ENCODE data around the gene MMADHC.

Gene MMADHC

DNA sequence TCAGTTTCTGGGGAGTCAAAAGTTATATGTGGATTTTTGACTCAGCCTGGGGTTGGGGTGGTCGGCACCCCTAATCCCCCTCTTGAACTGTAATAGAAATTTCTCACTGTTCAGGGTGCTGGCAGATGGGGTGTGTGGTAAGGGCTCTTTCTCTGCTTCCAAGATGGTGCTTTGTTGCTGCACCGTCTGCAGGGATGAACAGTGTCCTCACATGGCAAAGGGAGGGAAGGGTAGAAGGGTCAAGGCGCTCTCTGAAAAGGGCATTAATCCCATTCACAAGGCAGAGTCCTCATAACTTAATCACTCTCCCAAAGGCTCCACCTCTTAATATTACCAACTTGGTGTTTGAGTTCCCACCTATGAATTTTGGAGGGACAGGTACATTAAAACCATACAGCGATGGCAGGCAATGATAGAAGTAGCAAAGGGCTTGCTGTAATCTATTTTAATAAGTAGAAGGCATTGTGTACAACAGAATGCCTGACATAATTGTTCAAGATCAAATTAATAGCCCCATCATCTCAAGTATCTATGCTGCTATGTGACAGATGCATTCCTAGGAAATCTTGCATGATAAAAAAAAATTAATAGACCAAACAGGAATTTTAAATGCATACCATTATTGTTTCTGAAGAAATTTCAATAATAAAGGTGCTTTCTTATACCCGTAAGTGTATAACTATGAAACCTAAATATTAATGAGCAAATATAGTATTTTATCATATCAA lies 28.1 kb downstream of the MMADHC start:
- DNase-seq (ENCODE audit: insufficient read length, low spot score), result no peak
- TF ChIP-seq, protein P1, sequence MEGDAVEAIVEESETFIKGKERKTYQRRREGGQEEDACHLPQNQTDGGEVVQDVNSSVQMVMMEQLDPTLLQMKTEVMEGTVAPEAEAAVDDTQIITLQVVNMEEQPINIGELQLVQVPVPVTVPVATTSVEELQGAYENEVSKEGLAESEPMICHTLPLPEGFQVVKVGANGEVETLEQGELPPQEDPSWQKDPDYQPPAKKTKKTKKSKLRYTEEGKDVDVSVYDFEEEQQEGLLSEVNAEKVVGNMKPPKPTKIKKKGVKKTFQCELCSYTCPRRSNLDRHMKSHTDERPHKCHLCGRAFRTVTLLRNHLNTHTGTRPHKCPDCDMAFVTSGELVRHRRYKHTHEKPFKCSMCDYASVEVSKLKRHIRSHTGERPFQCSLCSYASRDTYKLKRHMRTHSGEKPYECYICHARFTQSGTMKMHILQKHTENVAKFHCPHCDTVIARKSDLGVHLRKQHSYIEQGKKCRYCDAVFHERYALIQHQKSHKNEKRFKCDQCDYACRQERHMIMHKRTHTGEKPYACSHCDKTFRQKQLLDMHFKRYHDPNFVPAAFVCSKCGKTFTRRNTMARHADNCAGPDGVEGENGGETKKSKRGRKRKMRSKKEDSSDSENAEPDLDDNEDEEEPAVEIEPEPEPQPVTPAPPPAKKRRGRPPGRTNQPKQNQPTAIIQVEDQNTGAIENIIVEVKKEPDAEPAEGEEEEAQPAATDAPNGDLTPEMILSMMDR (IDR thresholded peaks at IDR 0.05; ENCODE audit: insufficient read depth, missing control alignments), result no peak
- no peak for FAIRE-seq

DNA sequence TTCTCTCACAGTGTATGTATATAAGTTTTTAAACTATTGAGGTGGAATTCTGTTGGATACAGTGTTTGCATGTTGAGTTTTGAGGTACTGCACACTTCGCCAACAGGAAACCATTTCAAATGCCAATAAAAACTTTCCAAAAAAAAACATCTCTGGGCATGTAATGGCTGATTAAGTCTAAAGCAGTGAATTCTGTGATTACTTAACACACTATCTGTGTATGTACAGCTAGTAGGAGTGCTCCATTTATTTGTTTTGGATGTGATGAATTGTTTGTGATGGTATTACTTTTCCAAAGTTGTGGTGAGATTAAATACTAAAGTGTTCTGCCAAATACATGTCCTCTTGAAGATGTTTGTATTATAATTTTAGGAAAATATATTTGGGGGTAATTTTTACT lies 31.1 kb downstream of the MMADHC start:
- TF ChIP-seq, protein P1 (IDR thresholded peaks at IDR 0.05; ENCODE audit: insufficient read depth, missing control alignments), result no peak
- FAIRE-seq, result no peak
- no peak for DNase-seq (ENCODE audit: insufficient read length, low spot score)

DNA sequence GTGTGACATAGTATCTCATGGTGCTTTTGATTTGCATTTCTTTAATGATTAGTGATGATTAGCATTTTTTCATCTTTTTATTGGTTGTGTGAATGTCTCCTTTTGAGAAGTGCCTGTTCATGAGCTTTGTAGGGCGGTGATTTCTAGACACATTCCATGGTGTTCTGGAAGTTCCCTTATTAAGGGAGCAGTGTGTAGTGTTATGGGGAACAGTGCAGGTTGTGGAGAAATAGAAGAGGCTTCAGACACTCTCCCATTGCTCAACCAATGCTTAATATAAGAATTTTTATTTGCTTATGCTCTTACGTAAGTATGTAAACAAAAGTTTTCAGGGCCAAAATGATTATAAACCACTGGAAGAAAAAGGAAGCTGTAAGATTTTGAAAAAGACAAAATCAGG lies 34.7 kb downstream of the MMADHC start:
- FAIRE-seq, result no peak
- TF ChIP-seq, protein P1 (IDR thresholded peaks at IDR 0.05; ENCODE audit: insufficient read depth, missing control alignments), result no peak
- no peak for DNase-seq (ENCODE audit: insufficient read length, low spot score)

DNA sequence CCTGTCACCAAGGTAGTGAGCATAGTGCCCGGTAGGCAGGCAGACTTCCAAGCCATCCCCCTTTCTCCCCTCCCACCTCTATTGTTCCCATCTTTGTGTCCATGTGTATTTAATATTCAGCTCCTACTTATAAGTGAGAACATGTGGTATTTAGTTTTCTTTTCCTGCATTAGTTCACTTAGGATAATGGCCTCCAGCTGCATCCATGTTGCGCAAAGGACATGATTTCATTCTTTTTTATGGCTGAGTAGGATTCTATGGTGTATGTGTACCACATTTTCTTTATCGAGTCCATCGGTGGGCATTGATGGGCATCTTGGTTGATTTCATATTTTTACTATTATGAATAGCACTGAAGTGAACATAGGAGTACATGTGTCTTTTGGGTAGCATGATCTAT lies 35.3 kb downstream of the MMADHC start:
- FAIRE-seq (no peak), DNase-seq (ENCODE audit: insufficient read length, low spot score) (no peak)
- TF ChIP-seq, protein P1 (IDR thresholded peaks at IDR 0.05; ENCODE audit: insufficient read depth, missing control alignments), result no peak

DNA sequence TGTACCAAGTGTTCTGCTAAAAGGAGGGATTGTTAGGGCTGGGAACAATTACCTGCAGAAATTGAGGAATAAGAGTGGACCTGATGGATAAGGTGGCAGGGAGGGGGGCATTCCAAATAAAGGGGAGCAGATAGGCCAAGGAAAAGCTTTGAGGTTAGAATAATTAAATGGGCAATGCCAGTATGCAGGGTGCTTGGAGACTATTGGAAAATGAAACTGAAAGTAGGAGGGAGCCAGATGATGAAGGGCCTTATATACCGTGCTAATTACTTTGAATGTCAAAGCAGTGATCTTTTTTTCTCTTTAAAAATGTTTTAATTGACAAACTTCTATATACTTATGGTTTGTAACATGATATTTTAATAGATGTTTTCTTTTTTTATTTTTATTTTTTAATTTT lies 42.9 kb downstream of the MMADHC start:
- FAIRE-seq, result no peak
- DNase-seq (ENCODE audit: insufficient read length, low spot score), result no peak
- TF ChIP-seq, protein P1 (IDR thresholded peaks at IDR 0.05; ENCODE audit: insufficient read depth, missing control alignments), result no peak

DNA sequence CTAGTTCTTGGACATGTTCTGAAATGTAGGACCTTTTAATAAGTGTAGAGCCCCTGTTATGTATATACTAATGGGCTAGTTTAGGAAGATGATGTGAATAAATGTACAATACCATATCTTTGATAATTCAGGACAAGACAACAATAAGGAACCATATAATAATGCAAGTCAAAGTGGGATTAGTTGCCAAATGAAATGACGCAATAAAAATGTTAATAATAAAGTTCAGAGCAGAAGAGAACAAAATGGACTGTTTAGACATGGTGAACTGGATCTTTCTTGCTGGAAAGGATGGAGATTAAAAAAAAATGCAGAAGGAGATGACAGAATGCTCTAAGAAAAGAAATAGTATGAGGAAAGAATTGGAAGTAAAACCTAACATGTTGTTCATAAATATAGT lies 43.7 kb downstream of the MMADHC start:
- FAIRE-seq (no peak), DNase-seq (ENCODE audit: insufficient read length, low spot score) (no peak)
- TF ChIP-seq, protein P1 (IDR thresholded peaks at IDR 0.05; ENCODE audit: insufficient read depth, missing control alignments), result no peak

DNA sequence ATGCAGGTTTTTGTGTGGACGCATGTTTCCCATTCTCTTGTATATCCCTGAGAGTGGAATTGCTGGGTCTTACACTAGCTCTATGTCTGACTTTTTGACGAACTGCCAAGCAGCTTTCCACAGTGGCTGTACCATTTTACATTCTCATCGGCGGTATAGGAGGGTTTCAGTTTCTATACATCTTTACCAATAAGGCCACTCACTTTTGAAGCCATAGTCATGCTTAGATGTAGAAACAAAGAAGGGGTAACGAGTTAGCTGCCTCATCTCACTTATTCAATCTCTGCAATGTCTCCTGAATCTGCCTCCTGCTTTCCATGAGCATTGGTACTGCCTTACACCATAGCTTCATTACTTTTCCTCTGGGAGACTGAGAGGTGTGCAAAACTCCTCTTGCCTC lies 47.4 kb downstream of the MMADHC start:
- no peak for DNase-seq (ENCODE audit: insufficient read length, low spot score)
- no peak for FAIRE-seq
- TF ChIP-seq, protein P1 (IDR thresholded peaks at IDR 0.05; ENCODE audit: insufficient read depth, missing control alignments), result no peak
